ENCODE measurements around the gene CYB5R2.

The CYB5R2 gene

GRCh38 chr11:7636350-7636749 lies 37.0 kb downstream of the CYB5R2 start:
- DNase-seq: no peak

- no peak for DNase-seq
Observed at GRCh38 chr11:7635708-7636107, 37.6 kb downstream of the CYB5R2 start.

DNA sequence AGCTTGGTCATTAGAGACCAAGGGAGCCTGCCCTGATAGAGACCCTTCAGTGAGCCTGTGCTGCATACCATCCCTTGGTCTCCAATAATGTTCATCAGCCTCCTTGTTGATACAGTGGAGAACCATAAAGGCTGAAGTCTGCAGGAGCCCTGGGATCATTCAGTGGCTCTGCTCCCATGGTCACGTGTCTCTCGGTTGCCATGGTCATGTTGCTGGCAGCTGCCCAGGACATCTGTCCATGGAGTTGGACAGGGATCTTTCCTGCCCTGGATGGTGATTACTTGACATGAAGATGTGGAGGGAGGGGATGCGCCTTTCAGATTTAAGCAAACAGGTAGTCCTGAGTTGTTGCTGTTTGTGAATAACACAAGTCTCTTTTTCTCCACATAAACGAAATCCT lies 38.2 kb downstream of the CYB5R2 start:
- DNase-seq: no peak

GRCh38 chr11:7632211-7632610 lies 41.1 kb downstream of the CYB5R2 start:
- no peak for DNase-seq

DNA sequence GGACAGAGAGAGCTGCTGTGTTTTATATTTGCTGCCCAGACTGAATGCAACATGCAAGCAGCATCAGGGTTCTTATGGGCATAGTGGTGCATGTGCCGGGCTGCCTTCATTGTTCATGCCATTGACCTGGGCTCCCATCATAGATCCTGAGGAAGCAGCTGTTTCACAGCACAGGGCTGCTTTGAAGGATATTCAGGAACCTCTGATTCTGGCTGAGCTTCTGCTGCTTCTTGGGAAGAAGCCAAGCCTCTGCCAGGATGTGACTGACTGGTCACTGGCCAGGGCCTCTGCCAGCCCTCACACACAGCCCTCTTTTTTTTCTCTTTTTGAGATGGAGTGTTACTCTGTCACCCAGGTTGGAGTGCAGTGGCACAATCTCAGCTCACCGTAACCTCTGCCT lies 43.3 kb downstream of the CYB5R2 start:
- DNase-seq: no peak

GRCh38 chr11:7628660-7629059 lies 44.6 kb downstream of the CYB5R2 start:
- DNase-seq: no peak

DNA sequence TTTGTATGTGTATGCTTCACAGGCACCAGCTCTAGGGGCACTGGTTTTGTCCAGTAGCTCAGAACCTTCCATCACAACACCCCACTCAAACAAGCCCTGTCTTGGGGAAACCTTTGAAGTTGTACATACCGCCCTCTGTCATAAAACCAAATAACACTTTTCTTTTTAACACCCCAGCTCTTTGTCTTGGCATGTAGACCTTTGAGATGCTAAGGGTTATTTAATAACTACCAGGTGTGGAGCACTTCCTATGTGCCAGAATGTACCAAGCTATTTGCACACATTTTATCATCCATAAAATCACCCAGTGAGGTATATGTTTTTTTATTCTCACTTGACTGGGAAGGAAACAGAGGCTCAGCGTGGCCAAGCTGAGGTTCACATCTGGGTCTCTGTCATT lies 50.6 kb downstream of the CYB5R2 start:
- DNase-seq: no peak

DNA sequence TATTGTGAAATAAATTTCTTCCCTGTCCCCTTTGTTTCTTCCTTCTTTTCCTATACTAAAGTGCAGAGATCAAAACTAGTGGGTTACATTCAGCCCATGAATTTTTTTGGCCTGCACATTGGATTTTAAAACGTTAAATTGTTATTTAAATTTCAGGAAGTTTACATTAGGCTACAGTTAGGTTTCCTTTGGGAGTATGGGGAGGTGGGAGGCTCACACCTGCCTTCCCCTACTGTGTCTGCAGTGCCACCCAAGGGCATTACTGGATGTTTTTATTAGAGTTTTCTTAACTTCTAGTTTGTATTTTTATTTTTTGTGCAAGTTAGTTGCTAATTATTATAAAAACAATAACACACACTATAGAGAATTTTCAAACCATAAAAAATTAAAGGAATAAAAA lies 51.7 kb downstream of the CYB5R2 start:
- DNase-seq: no peak

- DNase-seq: no peak
Observed at GRCh38 chr11:7621090-7621489, 52.2 kb downstream of the CYB5R2 start.

DNA sequence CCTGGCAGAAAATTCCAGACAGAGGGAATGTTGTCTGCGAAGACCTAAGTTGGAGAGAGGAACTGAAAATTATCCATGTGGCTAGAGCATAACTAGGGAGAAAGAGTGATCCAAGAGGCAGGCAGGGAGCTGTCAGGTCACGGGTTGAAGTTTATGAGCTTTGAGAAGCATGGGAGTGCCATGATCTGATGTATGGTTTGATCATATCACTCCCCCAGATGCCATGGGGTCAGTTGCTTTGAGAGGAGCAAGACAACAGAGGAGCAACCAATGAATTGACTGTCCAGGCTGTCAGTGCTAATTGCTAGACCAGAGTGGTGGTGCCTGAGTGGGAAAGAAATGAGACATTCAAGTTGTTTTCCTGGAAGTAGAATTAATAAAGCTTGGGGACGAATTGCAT lies 54.0 kb downstream of the CYB5R2 start:
- DNase-seq: no peak

DNA sequence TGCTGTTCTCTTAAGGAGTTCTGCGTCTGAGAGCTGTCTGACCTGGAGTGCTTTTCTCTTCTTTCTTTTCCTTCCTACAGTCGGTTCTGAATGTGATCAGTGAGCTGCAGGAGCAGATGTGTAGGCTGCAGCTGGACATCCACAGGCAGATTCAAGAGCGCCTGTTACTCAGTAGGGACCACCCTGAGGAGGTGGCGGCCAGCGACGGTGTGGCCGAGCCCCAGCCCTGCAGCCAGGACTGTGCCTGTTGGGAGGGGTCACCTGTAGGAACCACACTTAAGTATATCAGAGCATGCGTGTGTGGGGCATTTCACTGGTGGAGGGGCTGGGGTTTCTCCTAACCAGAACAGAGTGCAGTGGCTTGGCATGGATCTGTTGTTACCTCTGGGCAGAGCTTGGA lies 56.3 kb downstream of the CYB5R2 start:
- no peak for DNase-seq

Data from activated naive CD4-positive, alpha-beta T cell treated with anti-CD3 and anti-CD28 coated beads, Interleukin-2, amount 50 U/mL, for 16 hours (primary cell).